K562 (cell line): ENCODE measurements around the gene RESP18. TPM values are rescaled to one million over a fixed set of nuclear protein-coding genes. Genes with fewer than 3 reads are reported as not detected.

Source experiments
- microRNA counts: library from miRNA; unstranded; fragments of <30 nt; microRNA quantifications from one replicate; lab custom pipeline; 2016
- microRNA-seq: library from miRNA; unstranded; fragments of <30 nt; microRNA quantifications from one replicate; pipeline ENCODE4, GENCODE V29; 2018; ENCODE audit warnings: borderline microRNAs expressed
- polyA plus RNA-seq, 8 experiments: library from polyadenylated mRNA; depleted of rRNA in 4 of 8; stranded (reverse) in 5 of 8; unstranded in 3 of 8; fragments of >200 nt; fragmentation: Nextera tagmentation in 2 of 8; fragmentation: Illumina TruSeq in 1 of 8; extraction: Ambion mirVana in 2 of 8; extraction: Trizol in 1 of 8; gene quantifications; 2 replicates each; pipeline versions ENCODE4 v1.2.1 to v1.2.3, GENCODE V29; 2011 to 2014; ENCODE audit warnings: inconsistent platforms in 1 of 8, missing spikeins in 1 of 8
- small RNA-seq: library from RNA; depleted of rRNA; stranded (forward); fragments of <200 nt; gene quantifications from one replicate; pipeline ENCODE3, GENCODE V24; 2014
- total RNA-seq, 7 experiments: library from RNA; depleted of rRNA in 6 of 7; stranded (reverse); fragments of >200 nt in 6 of 7; fragmentation: Illumina TruSeq in 2 of 7; extraction: Trizol in 2 of 7; gene quantifications; 2 replicates each; pipeline versions ENCODE4 v1.2.1 to v1.2.3, GENCODE V29; 2011 to 2021; ENCODE audit warnings: low replicate concordance in 1 of 7

Gene RESP18
- total and polyA plus RNA-seq, 9 of the 15 experiments (the other 6 are each of a cell fraction or from before 2014, with no cell fraction given) = not detected

MicroRNAs encoded within 50 kb of the gene (microRNA counts, 767-probe panel; counts per million panel counts)
- microRNA hsa-miR-153 (lab: Ali Mortazavi, UCI) = not detected

Small RNA genes lying within 50 kb of the gene (microRNA-seq; reads per million reads assigned to microRNA genes)
- gene MIR153-1 = 0.46 reads per million

Small RNA genes lying within 50 kb of the gene (small RNA-seq; reads per million reads assigned to genes)
- gene AC053503.3 = not detected
- 0.55 reads per million, percentile 28 among the genes with 10 or more reads in this experiment for gene MIR153-1

Other genes with a start within 250 kb of the RESP18 start
Only the 7 nearest of the 23 such genes appear.
- gene STK16, start 87.3 kb downstream of the RESP18 start, total RNA-seq (2014; rRNA removed) = 5.4 and 9.9 TPM in 2 replicates
- gene STK16, start 87.3 kb downstream of the RESP18 start, total RNA-seq (2014; rRNA removed; fragmentation: Illumina TruSeq; extraction: Trizol) = 13.1 and 17.8 TPM in 2 replicates
- gene STK16, start 87.3 kb downstream of the RESP18 start, total RNA-seq (2015; rRNA removed; fragmentation: Illumina TruSeq; extraction: Trizol) = 16.4 and 16.9 TPM in 2 replicates
- gene STK16, start 87.3 kb downstream of the RESP18 start, total RNA-seq (2021) = 18.2 and 19.8 TPM in 2 replicates
- gene STK16, start 87.3 kb downstream of the RESP18 start, polyA plus RNA-seq (2011; rRNA removed) = 34.6 and 41.4 TPM in 2 replicates
- gene STK16, start 87.3 kb downstream of the RESP18 start, polyA plus RNA-seq (2014; fragmentation: Illumina TruSeq; extraction: Trizol) = 33.8 and 36.2 TPM in 2 replicates
- 10 to 100 TPM in 1 of 2 experiments, 1 to 10 TPM in 1; 5.6 to 12.9 TPM for gene STK16, start 87.3 kb downstream of the RESP18 start, polyA plus RNA-seq (2014; fragmentation: Nextera tagmentation; extraction: Ambion mirVana)
- 21.0 and 24.6 TPM in 2 replicates for gene STK16, start 87.3 kb downstream of the RESP18 start, polyA plus RNA-seq (2014; rRNA removed)
- gene TUBA4B, start 79.5 kb downstream of the RESP18 start, total RNA-seq (2014; rRNA removed) = not detected in 2 replicates
- not detected in 2 replicates for gene TUBA4B, start 79.5 kb downstream of the RESP18 start, total RNA-seq (2014; rRNA removed; fragmentation: Illumina TruSeq; extraction: Trizol)
- gene TUBA4B, start 79.5 kb downstream of the RESP18 start, total RNA-seq (2015; rRNA removed; fragmentation: Illumina TruSeq; extraction: Trizol) = not detected in 2 replicates
- gene TUBA4B, start 79.5 kb downstream of the RESP18 start, total RNA-seq (2021) = not detected in 2 replicates
- not detected in 2 replicates for gene TUBA4B, start 79.5 kb downstream of the RESP18 start, polyA plus RNA-seq (2011; rRNA removed)
- not detected in 2 replicates for gene TUBA4B, start 79.5 kb downstream of the RESP18 start, polyA plus RNA-seq (2014; fragmentation: Illumina TruSeq; extraction: Trizol)
- gene TUBA4B, start 79.5 kb downstream of the RESP18 start, polyA plus RNA-seq (2014; fragmentation: Nextera tagmentation; extraction: Ambion mirVana) = under 1 TPM in 1 of 2 experiments, not detected in 1; 0.04 TPM
- gene TUBA4B, start 79.5 kb downstream of the RESP18 start, polyA plus RNA-seq (2014; rRNA removed) = not detected in 2 replicates
- 32.8 and 47.0 TPM in 2 replicates for gene TUBA4A, start 78.8 kb downstream of the RESP18 start, total RNA-seq (2014; rRNA removed)
- 30.0 and 32.1 TPM in 2 replicates for gene TUBA4A, start 78.8 kb downstream of the RESP18 start, total RNA-seq (2014; rRNA removed; fragmentation: Illumina TruSeq; extraction: Trizol)
- 25.1 and 26.9 TPM in 2 replicates for gene TUBA4A, start 78.8 kb downstream of the RESP18 start, total RNA-seq (2015; rRNA removed; fragmentation: Illumina TruSeq; extraction: Trizol)
- gene TUBA4A, start 78.8 kb downstream of the RESP18 start, total RNA-seq (2021) = 52.4 and 57.6 TPM in 2 replicates
- 48.6 and 71.9 TPM in 2 replicates for gene TUBA4A, start 78.8 kb downstream of the RESP18 start, polyA plus RNA-seq (2011; rRNA removed)
- 126 and 174 TPM in 2 replicates for gene TUBA4A, start 78.8 kb downstream of the RESP18 start, polyA plus RNA-seq (2014; fragmentation: Illumina TruSeq; extraction: Trizol)
- 10 to 100 TPM; 31.5 to 60.0 TPM for gene TUBA4A, start 78.8 kb downstream of the RESP18 start, polyA plus RNA-seq (2014; fragmentation: Nextera tagmentation; extraction: Ambion mirVana)
- gene TUBA4A, start 78.8 kb downstream of the RESP18 start, polyA plus RNA-seq (2014; rRNA removed) = 42.4 and 48.9 TPM in 2 replicates
- gene DNAJB2, start 53.4 kb downstream of the RESP18 start, total RNA-seq (2014; rRNA removed) = 1.6 and 1.7 TPM in 2 replicates
- 0.99 and 1.1 TPM in 2 replicates for gene DNAJB2, start 53.4 kb downstream of the RESP18 start, total RNA-seq (2014; rRNA removed; fragmentation: Illumina TruSeq; extraction: Trizol)
- 1.7 and 2.1 TPM in 2 replicates for gene DNAJB2, start 53.4 kb downstream of the RESP18 start, total RNA-seq (2015; rRNA removed; fragmentation: Illumina TruSeq; extraction: Trizol)
- 2.5 and 2.8 TPM in 2 replicates for gene DNAJB2, start 53.4 kb downstream of the RESP18 start, total RNA-seq (2021)
- 2.6 and 8.2 TPM in 2 replicates for gene DNAJB2, start 53.4 kb downstream of the RESP18 start, polyA plus RNA-seq (2011; rRNA removed)
- gene DNAJB2, start 53.4 kb downstream of the RESP18 start, polyA plus RNA-seq (2014; fragmentation: Illumina TruSeq; extraction: Trizol) = 1.8 and 2.2 TPM in 2 replicates
- gene DNAJB2, start 53.4 kb downstream of the RESP18 start, polyA plus RNA-seq (2014; fragmentation: Nextera tagmentation; extraction: Ambion mirVana) = under 1 TPM in 1 of 2 experiments, not detected in 1; 0.08 TPM
- 3.0 and 3.9 TPM in 2 replicates for gene DNAJB2, start 53.4 kb downstream of the RESP18 start, polyA plus RNA-seq (2014; rRNA removed)
- gene PTPRN, start 23.3 kb downstream of the RESP18 start, total RNA-seq (2014; rRNA removed) = 0.45 and 0.53 TPM in 2 replicates
- 0.03 and 0.25 TPM in 2 replicates for gene PTPRN, start 23.3 kb downstream of the RESP18 start, total RNA-seq (2014; rRNA removed; fragmentation: Illumina TruSeq; extraction: Trizol)
- gene PTPRN, start 23.3 kb downstream of the RESP18 start, total RNA-seq (2015; rRNA removed; fragmentation: Illumina TruSeq; extraction: Trizol) = 0.23 and 0.40 TPM in 2 replicates
- 0.67 and 0.71 TPM in 2 replicates for gene PTPRN, start 23.3 kb downstream of the RESP18 start, total RNA-seq (2021)
- 1.2 and 2.4 TPM in 2 replicates for gene PTPRN, start 23.3 kb downstream of the RESP18 start, polyA plus RNA-seq (2011; rRNA removed)
- 0.30 and 0.93 TPM in 2 replicates for gene PTPRN, start 23.3 kb downstream of the RESP18 start, polyA plus RNA-seq (2014; fragmentation: Illumina TruSeq; extraction: Trizol)
- gene PTPRN, start 23.3 kb downstream of the RESP18 start, polyA plus RNA-seq (2014; fragmentation: Nextera tagmentation; extraction: Ambion mirVana) = under 1 TPM in 1 of 2 experiments, not detected in 1; 0.15 TPM
- 0.98 and 1.3 TPM in 2 replicates for gene PTPRN, start 23.3 kb downstream of the RESP18 start, polyA plus RNA-seq (2014; rRNA removed)
- gene DNPEP, start 55.2 kb upstream of the RESP18 start, total RNA-seq (2014; rRNA removed) = 37.5 and 62.2 TPM in 2 replicates
- 28.3 and 38.1 TPM in 2 replicates for gene DNPEP, start 55.2 kb upstream of the RESP18 start, total RNA-seq (2014; rRNA removed; fragmentation: Illumina TruSeq; extraction: Trizol)
- gene DNPEP, start 55.2 kb upstream of the RESP18 start, total RNA-seq (2015; rRNA removed; fragmentation: Illumina TruSeq; extraction: Trizol) = 44.0 and 45.5 TPM in 2 replicates
- gene DNPEP, start 55.2 kb upstream of the RESP18 start, total RNA-seq (2021) = 71.4 and 74.8 TPM in 2 replicates
- gene DNPEP, start 55.2 kb upstream of the RESP18 start, polyA plus RNA-seq (2011; rRNA removed) = 52.5 and 66.6 TPM in 2 replicates
- 45.2 and 68.1 TPM in 2 replicates for gene DNPEP, start 55.2 kb upstream of the RESP18 start, polyA plus RNA-seq (2014; fragmentation: Illumina TruSeq; extraction: Trizol)
- gene DNPEP, start 55.2 kb upstream of the RESP18 start, polyA plus RNA-seq (2014; fragmentation: Nextera tagmentation; extraction: Ambion mirVana) = 10 to 100 TPM; 34.6 to 53.2 TPM
- gene DNPEP, start 55.2 kb upstream of the RESP18 start, polyA plus RNA-seq (2014; rRNA removed) = 61.3 and 70.4 TPM in 2 replicates
- gene DES, start 85.6 kb upstream of the RESP18 start, total RNA-seq (2014; rRNA removed) = 25.8 and 27.8 TPM in 2 replicates
- 12.0 and 18.2 TPM in 2 replicates for gene DES, start 85.6 kb upstream of the RESP18 start, total RNA-seq (2014; rRNA removed; fragmentation: Illumina TruSeq; extraction: Trizol)
- 28.3 and 29.1 TPM in 2 replicates for gene DES, start 85.6 kb upstream of the RESP18 start, total RNA-seq (2015; rRNA removed; fragmentation: Illumina TruSeq; extraction: Trizol)
- gene DES, start 85.6 kb upstream of the RESP18 start, total RNA-seq (2021) = 17.4 and 21.9 TPM in 2 replicates
- gene DES, start 85.6 kb upstream of the RESP18 start, polyA plus RNA-seq (2011; rRNA removed) = 17.0 and 58.9 TPM in 2 replicates
- 32.7 and 35.3 TPM in 2 replicates for gene DES, start 85.6 kb upstream of the RESP18 start, polyA plus RNA-seq (2014; fragmentation: Illumina TruSeq; extraction: Trizol)
- 1 to 10 TPM; 2.5 to 4.0 TPM for gene DES, start 85.6 kb upstream of the RESP18 start, polyA plus RNA-seq (2014; fragmentation: Nextera tagmentation; extraction: Ambion mirVana)
- 21.2 and 25.1 TPM in 2 replicates for gene DES, start 85.6 kb upstream of the RESP18 start, polyA plus RNA-seq (2014; rRNA removed)